ENCODE results near the gene TMEM168. TPM values are rescaled to one million over a fixed set of nuclear protein-coding genes. Genes with fewer than 3 reads are reported as not detected.

Gene TMEM168
- total RNA-seq (2014; rRNA removed; shearing (Covaris generic)) (14.8 and 16.2 TPM in 2 replicates), polyA plus RNA-seq (2016; fragmentation: Nextera tagmentation; extraction: Ambion mirVana) (4.0 and 5.2 TPM in 2 replicates)
- long read RNA-seq, partial matches to known transcripts, result 0 of 1 reads
- long read RNA-seq, other reads (novel, unspliced or antisense), result 1 of 1 reads

DNA sequence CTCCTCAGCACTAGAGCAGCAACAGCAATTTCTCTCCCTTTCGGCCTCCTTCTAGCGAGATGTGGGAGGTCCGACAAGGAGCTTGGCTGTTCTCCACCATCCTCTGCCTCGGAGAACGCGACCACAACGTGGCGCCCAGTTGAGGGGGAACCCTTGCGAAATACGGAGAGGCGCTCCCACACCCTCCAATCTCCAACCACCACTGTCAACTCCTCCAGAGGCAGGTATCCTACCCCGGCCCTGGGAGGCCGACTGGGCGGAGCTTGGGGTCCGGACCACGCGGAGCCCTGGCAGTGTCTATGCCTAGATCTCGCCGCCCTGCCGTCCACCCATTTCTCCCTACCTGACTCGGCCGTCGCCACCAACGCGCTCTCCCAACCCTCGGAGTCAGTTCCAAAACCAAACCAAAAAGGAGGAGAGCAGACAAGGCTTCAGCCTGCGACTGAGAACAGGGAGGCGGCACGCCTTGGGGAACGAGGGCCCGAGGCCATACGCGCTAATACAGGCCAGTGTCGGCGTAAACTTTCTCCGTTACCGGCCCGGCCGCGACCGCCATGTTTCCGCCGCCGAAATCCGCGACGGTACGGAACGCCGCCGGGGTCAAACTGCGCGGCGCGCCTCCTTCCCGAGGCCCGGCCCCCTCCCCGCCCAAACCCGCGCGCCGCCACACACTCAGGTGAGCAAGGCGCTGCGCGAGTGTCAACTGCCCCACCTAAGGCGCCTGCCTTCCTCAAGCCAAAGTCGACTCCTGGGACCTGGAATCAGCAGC lies at the start of gene TMEM168:
TMEM168 (minus strand) TSS at position 577 of the 769 bp plus-strand sequence. CDS start 5,568 bp downstream, outside the sequence.
- Histone ChIP-seq H3K4me2 (peak within 1 kb of the TSS; percentile 90), H4K20me1 (replicated peaks; ENCODE audit: insufficient read depth) (peaks cover 4% of the 10 kb centered on the region; the same call in 1 of the 2 replicates), H3K4me1 (ENCODE audit: insufficient read depth) (peaks cover 15% of the 10 kb centered on the region), H3K79me2 (replicated peaks; ENCODE audit: insufficient read depth) (peaks cover 27% of the 10 kb centered on the region), H3K4me3 (peak within 1 kb of the TSS; percentile 77), H3K27ac (ENCODE audit: low read depth) (peak within 1 kb of the TSS; percentile 90), H2AFZ (peak within 1 kb of the TSS; percentile 99), H3K27me3 (ENCODE audit: insufficient read depth) (no peaks in the 10 kb centered on the region), H3K9me2 (ENCODE audit: insufficient read depth) (0 out of 2 replicates have a peak, but pooled peaks cover 3% of the 10 kb centered on the region), H3F3A (replicated peaks; ENCODE audit: low read depth) (peaks cover 4% of the 10 kb centered on the region; the same call in 1 of the 2 replicates), H3K36me3 (ENCODE audit: insufficient read depth) (no peaks in the 10 kb centered on the region)
- H3K27ac Mint-ChIP-seq, result peak within 1 kb of the TSS; percentile 89
- H3K36me3 Mint-ChIP-seq (ENCODE audit: low read depth), result no peaks in the 10 kb centered on the region; the same call in 2 of the 3 replicates
- H3K27me3 Mint-ChIP-seq (ENCODE audit: insufficient read depth, low read depth, poor library complexity), result peaks cover 1% of the 10 kb centered on the region
- ATAC-seq (peak; percentile 97), DNase-seq (ENCODE audit: low spot score) (peak; percentile 91)
- H3K9me3 Mint-ChIP-seq, result no peaks in the 10 kb centered on the region
- peak within 1 kb of the TSS; percentile 94 for H3K4me3 Mint-ChIP-seq
- peaks cover 20% of the 10 kb centered on the region for H3K4me1 Mint-ChIP-seq
- TF ChIP-seq ZNF114 (CRISPR knock-in tag; IDR thresholded peaks at IDR 0.05) (0 out of 2 replicates have a peak, but pooled peaks have one; percentile 13), EZH2phosphoT487 (IDR thresholded peaks at IDR 0.05; ENCODE audit: unreplicated experiment) (no peak), CTCF (conservative IDR thresholded peaks at IDR 0.05; ENCODE audit: low read depth in 2 of 2) (no peak), POLR2AphosphoS5 (IDR thresholded peaks at IDR 0.05; ENCODE audit: low read depth) (peak; percentile 83), NANOG (IDR thresholded peaks at IDR 0.05; ENCODE audit: borderline replicate concordance) (no peak), ETS1 (IDR thresholded peaks at IDR 0.05) (no peak; the same call in 1 of the 2 replicates), REST (IDR thresholded peaks at IDR 0.05; ENCODE audit: unreplicated experiment) (no peak)
- TF ChIP-seq, protein P1, sequence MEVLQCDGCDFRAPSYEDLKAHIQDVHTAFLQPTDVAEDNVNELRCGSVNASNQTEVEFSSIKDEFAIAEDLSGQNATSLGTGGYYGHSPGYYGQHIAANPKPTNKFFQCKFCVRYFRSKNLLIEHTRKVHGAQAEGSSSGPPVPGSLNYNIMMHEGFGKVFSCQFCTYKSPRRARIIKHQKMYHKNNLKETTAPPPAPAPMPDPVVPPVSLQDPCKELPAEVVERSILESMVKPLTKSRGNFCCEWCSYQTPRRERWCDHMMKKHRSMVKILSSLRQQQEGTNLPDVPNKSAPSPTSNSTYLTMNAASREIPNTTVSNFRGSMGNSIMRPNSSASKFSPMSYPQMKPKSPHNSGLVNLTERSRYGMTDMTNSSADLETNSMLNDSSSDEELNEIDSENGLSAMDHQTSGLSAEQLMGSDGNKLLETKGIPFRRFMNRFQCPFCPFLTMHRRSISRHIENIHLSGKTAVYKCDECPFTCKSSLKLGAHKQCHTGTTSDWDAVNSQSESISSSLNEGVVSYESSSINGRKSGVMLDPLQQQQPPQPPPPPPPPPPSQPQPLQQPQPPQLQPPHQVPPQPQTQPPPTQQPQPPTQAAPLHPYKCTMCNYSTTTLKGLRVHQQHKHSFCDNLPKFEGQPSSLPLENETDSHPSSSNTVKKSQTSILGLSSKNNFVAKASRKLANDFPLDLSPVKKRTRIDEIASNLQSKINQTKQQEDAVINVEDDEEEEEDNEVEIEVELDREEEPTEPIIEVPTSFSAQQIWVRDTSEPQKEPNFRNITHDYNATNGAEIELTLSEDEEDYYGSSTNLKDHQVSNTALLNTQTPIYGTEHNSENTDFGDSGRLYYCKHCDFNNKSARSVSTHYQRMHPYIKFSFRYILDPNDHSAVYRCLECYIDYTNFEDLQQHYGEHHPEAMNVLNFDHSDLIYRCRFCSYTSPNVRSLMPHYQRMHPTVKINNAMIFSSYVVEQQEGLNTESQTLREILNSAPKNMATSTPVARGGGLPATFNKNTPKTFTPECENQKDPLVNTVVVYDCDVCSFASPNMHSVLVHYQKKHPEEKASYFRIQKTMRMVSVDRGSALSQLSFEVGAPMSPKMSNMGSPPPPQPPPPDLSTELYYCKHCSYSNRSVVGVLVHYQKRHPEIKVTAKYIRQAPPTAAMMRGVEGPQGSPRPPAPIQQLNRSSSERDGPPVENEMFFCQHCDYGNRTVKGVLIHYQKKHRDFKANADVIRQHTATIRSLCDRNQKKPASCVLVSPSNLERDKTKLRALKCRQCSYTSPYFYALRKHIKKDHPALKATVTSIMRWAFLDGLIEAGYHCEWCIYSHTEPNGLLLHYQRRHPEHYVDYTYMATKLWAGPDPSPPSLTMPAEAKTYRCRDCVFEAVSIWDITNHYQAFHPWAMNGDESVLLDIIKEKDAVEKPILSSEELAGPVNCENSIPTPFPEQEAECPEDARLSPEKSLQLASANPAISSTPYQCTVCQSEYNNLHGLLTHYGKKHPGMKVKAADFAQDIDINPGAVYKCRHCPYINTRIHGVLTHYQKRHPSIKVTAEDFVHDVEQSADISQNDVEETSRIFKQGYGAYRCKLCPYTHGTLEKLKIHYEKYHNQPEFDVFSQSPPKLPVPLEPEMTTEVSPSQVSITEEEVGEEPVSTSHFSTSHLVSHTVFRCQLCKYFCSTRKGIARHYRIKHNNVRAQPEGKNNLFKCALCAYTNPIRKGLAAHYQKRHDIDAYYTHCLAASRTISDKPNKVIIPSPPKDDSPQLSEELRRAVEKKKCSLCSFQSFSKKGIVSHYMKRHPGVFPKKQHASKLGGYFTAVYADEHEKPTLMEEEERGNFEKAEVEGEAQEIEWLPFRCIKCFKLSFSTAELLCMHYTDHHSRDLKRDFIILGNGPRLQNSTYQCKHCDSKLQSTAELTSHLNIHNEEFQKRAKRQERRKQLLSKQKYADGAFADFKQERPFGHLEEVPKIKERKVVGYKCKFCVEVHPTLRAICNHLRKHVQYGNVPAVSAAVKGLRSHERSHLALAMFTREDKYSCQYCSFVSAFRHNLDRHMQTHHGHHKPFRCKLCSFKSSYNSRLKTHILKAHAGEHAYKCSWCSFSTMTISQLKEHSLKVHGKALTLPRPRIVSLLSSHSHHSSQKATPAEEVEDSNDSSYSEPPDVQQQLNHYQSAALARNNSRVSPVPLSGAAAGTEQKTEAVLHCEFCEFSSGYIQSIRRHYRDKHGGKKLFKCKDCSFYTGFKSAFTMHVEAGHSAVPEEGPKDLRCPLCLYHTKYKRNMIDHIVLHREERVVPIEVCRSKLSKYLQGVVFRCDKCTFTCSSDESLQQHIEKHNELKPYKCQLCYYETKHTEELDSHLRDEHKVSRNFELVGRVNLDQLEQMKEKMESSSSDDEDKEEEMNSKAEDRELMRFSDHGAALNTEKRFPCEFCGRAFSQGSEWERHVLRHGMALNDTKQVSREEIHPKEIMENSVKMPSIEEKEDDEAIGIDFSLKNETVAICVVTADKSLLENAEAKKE (CRISPR knock-in tag; IDR thresholded peaks at IDR 0.05), result 0 out of 2 replicates have a peak, but pooled peaks have one; percentile 33
